Esophagus muscularis mucosa (tissue), 4 donors: ENCODE data around the gene LMBRD1.

Experiments
- EP300 ChIP-seq: sonication (generic); formaldehyde crosslinking; IDR thresholded peaks from one replicate; pipeline ENCODE4 v1.6.1; 2017; ENCODE audit warnings: antibody characterized with exemption
- POLR2A ChIP-seq: fragments of 450-650 bp; IDR thresholded peaks from one replicate; pipeline ENCODE4 v1.6.1; 2017; ENCODE audit warnings: antibody characterized with exemption, moderate library complexity, mild to moderate bottlenecking, low read depth
- POLR2AphosphoS5 ChIP-seq, 2 donors: sonication (generic); formaldehyde crosslinking; IDR thresholded peaks; one replicate each; pipeline ENCODE4 v1.6.1; 2017; ENCODE audit warnings: antibody characterized with exemption in 2 of 2
- TF ChIP-seq, protein P1 (sequence below), 3 experiments: fragments of 200-600 bp in 2 of 3; fragments of 450-650 bp in 1 of 3; sonication (generic) in 2 of 3; IDR thresholded peaks; one replicate each; pipeline ENCODE4 v1.5.1; 2017 to 2019; ENCODE audit warnings: antibody characterized with exemption in 3 of 3, mild to moderate bottlenecking in 2 of 3, moderate library complexity in 1 of 3

DNA sequence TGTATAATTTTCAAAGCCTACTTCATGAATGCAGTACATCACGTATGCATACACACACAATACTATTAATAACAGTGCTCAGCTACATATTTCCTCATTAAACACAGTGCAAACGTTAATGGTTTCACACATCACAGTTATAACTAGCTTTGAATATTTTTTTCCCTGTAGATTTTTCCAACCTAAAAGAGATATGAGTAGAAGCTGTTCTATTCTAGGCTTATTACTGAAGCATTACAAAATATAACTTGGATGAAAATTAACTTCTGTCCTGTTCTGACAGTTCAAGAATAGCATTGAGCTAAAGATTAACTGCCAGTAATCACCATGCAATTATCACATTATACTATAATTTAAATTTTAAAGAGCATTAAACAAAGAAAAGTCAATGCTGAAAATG is 6.2 kb downstream of the LMBRD1 start:
- TF ChIP-seq, protein P1, sequence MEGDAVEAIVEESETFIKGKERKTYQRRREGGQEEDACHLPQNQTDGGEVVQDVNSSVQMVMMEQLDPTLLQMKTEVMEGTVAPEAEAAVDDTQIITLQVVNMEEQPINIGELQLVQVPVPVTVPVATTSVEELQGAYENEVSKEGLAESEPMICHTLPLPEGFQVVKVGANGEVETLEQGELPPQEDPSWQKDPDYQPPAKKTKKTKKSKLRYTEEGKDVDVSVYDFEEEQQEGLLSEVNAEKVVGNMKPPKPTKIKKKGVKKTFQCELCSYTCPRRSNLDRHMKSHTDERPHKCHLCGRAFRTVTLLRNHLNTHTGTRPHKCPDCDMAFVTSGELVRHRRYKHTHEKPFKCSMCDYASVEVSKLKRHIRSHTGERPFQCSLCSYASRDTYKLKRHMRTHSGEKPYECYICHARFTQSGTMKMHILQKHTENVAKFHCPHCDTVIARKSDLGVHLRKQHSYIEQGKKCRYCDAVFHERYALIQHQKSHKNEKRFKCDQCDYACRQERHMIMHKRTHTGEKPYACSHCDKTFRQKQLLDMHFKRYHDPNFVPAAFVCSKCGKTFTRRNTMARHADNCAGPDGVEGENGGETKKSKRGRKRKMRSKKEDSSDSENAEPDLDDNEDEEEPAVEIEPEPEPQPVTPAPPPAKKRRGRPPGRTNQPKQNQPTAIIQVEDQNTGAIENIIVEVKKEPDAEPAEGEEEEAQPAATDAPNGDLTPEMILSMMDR (IDR thresholded peaks at IDR 0.05) = no peak
- no peak for TF ChIP-seq POLR2A
- TF ChIP-seq POLR2AphosphoS5 (IDR thresholded peaks at IDR 0.05) = no peak
- TF ChIP-seq EP300 = no peak
